Mesodermal cell (in vitro differentiated cells): ENCODE results near the gene APLP2.
"Not testable (repeated sequence)": the region's sequence is repeated elsewhere in the genome, so short reads cannot be mapped to it uniquely, and the experiment has no call there.

ENCODE experiments used
- H3K27ac ChIP-seq: 2 replicates; pipeline ENCODE4 v1.7.0; 2013; ENCODE audit warnings: mild to moderate bottlenecking, low read depth, low read length, moderate library complexity; ENCODE audit not compliant: severe bottlenecking
- H3K36me3 ChIP-seq: 2 replicates; pipeline ENCODE4 v1.7.1; 2013; ENCODE audit warnings: mild to moderate bottlenecking, low read length, moderate library complexity; ENCODE audit not compliant: control insufficient read depth, insufficient read depth
- H3K4me1 ChIP-seq: one replicate; pipeline ENCODE4 v1.7.1; 2013; ENCODE audit warnings: mild to moderate bottlenecking, low read length; ENCODE audit not compliant: insufficient read depth, control insufficient read depth, poor library complexity, severe bottlenecking
- H3K4me3 ChIP-seq: 2 replicates; pipeline ENCODE4 v1.7.0; 2013; ENCODE audit warnings: low read length, control low read depth, mild to moderate bottlenecking; ENCODE audit not compliant: insufficient read depth, poor library complexity, severe bottlenecking; ENCODE audit errors: extremely low read depth
- H3K9me3 ChIP-seq: 2 replicates; pipeline ENCODE4 v1.7.1; 2013; ENCODE audit warnings: mild to moderate bottlenecking, low read length, moderate library complexity; ENCODE audit not compliant: control insufficient read depth
- WGBS, 2 experiments: methylation state at CpG; one replicate each; pipeline ENCODE4 v1.1.5; 2013; ENCODE audit warnings: missing lambda C conversion rate in 2 of 2; ENCODE audit not compliant: insufficient coverage in 2 of 2; 5-methylcytosine and 5-hydroxymethylcytosine counted together

APLP2 gene

DNA sequence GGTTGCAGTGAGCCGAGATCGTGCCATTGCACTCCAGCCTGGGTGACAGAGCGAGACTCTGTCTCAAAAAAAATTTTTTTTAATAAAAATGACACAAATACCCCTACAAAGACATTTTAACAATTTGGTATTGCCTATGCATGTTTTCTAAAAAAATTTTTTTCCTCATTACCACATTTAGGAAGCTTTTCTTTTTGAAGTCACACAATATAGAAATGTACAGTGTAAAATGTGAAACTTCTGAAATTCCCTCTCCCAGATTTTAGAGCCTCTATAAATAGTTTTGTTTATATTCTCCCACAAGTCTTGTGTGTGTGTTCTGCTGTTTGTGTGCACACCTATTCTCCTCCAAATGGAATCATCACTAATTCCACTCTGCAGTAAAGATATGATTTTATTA lies 97.5 kb downstream of the APLP2 start:
- no peak overlapping the region for H3K27ac ChIP-seq
- no peaks in the 10 kb centered on the region for H3K9me3 ChIP-seq
- no peaks in the 10 kb centered on the region for H3K36me3 ChIP-seq
- no peak overlapping the region for H3K4me3 ChIP-seq
- H3K4me1 ChIP-seq, result no peaks in the 10 kb centered on the region
- WGBS, 2 experiments, result no CpG with 5 or more reads among the region's 3 CpGs

GRCh38 chr11:130168105-130168504 lies 98.4 kb downstream of the APLP2 start:
- WGBS, 2 experiments, result 90 to 93% methylated on average over 5 of the region's 7 CpGs
- Histone ChIP-seq H3K4me3 (no peak overlapping the region), H3K4me1 (no peaks in the 10 kb centered on the region), H3K36me3 (no peaks in the 10 kb centered on the region), H3K9me3 (no peaks in the 10 kb centered on the region), H3K27ac (no peak overlapping the region)

DNA sequence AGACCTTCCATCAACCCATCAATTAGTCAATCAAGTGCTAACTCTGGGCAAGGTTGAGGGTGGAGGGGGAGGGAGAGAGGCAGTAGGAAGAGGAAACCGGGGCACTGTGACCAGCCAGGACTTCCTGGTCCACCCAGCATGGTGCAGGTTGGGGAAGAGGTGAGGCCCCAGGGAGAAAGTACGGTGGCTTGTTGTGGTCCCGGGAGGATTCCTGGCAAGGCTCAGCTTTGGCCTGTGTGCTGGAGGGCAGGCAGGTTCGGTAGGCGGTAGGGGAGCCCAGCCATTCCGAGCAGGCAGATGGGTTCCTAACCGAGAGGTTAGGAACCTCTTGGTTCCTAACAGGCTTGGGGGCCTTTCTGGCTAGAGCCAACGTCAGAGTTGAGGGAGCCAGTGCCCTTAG lies 100.7 kb downstream of the APLP2 start:
- Histone ChIP-seq H3K36me3 (no peaks in the 10 kb centered on the region), H3K9me3 (no peaks in the 10 kb centered on the region), H3K27ac (no peak overlapping the region), H3K4me1 (no peaks in the 10 kb centered on the region), H3K4me3 (no peak overlapping the region)
- WGBS, 2 experiments, result 68 to 74% methylated on average over 8 of the region's 8 CpGs

DNA sequence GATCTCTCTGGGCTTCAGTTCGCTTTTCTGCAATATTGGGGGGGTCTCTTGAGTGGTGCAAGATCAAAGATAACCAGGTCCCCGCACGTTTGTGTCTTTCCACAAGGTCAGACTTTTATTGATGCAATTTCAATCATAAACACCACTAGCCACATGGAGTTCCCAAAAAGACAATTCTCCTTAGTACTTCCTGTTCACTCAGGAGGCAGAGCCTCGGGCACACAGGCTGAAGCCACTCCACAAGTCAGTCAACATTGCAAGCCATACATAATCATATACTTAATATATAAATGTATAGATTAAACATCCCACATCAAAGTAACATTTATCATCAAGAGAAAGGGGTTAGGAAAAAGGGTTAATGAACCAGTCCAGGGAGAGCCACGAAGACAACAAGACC lies 101.8 kb downstream of the APLP2 start:
- WGBS, 2 experiments, result 80 to 87% methylated on average over 3 of the region's 5 CpGs
- Histone ChIP-seq H3K4me1 (no peaks in the 10 kb centered on the region), H3K4me3 (no peak overlapping the region), H3K27ac (no peak overlapping the region), H3K36me3 (no peaks in the 10 kb centered on the region), H3K9me3 (no peaks in the 10 kb centered on the region)

GRCh38 chr11:130172001-130172400 lies 102.3 kb downstream of the APLP2 start:
- not testable (repeated sequence) for H3K9me3 ChIP-seq, H3K4me1 ChIP-seq, H3K4me3 ChIP-seq, H3K27ac ChIP-seq, H3K36me3 ChIP-seq
- WGBS, 2 experiments, result 80% methylated on average over 1 of the region's 3 CpGs; no CpG with 5 or more reads in 1 of the 2 experiments

GRCh38 chr11:130174642-130175041 lies 104.9 kb downstream of the APLP2 start:
- H3K36me3 ChIP-seq, result no peaks in the 10 kb centered on the region
- WGBS, 2 experiments, result 94 to 100% methylated on average over 3 to 4 of the region's 4 CpGs
- no peaks in the 10 kb centered on the region for H3K9me3 ChIP-seq
- H3K27ac ChIP-seq, result no peak overlapping the region
- no peaks in the 10 kb centered on the region for H3K4me1 ChIP-seq
- H3K4me3 ChIP-seq, result no peak overlapping the region

GRCh38 chr11:130175898-130176297 lies 106.2 kb downstream of the APLP2 start:
- WGBS, 2 experiments, result 87 to 92% methylated on average over 3 to 4 of the region's 5 CpGs
- Histone ChIP-seq H3K4me1 (no peaks in the 10 kb centered on the region), H3K4me3 (no peak overlapping the region), H3K9me3 (no peaks in the 10 kb centered on the region), H3K27ac (no peak overlapping the region), H3K36me3 (no peaks in the 10 kb centered on the region)

DNA sequence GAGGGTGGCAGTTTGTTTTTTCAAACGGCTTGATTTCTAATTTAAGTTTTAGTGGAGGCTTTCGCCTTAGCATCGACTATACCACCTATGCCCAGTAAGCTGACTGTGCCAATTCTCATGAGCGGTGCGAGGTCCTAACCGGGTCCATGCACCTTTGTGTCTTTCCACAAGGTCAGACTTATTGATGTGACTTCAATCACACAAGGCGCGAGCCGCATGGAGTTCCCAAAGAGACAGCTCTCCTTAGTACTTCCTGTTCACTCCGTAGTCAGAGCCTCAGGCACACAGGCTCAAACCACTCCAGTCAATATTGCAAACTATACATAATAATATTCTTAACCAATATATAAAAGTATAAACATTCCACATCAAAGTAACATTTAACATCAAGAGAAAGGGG lies 108.1 kb downstream of the APLP2 start:
- Histone ChIP-seq H3K9me3 (no peaks in the 10 kb centered on the region), H3K4me1 (no peaks in the 10 kb centered on the region), H3K4me3 (no peak overlapping the region), H3K27ac (no peak overlapping the region), H3K36me3 (no peaks in the 10 kb centered on the region)
- 96 to 97% methylated on average over 8 to 9 of the region's 10 CpGs for WGBS, 2 experiments

- H3K9me3 ChIP-seq, result no peaks in the 10 kb centered on the region
These were observed 109.0 kb downstream of the APLP2 start for GRCh38 chr11:130178441-130179339.

DNA sequence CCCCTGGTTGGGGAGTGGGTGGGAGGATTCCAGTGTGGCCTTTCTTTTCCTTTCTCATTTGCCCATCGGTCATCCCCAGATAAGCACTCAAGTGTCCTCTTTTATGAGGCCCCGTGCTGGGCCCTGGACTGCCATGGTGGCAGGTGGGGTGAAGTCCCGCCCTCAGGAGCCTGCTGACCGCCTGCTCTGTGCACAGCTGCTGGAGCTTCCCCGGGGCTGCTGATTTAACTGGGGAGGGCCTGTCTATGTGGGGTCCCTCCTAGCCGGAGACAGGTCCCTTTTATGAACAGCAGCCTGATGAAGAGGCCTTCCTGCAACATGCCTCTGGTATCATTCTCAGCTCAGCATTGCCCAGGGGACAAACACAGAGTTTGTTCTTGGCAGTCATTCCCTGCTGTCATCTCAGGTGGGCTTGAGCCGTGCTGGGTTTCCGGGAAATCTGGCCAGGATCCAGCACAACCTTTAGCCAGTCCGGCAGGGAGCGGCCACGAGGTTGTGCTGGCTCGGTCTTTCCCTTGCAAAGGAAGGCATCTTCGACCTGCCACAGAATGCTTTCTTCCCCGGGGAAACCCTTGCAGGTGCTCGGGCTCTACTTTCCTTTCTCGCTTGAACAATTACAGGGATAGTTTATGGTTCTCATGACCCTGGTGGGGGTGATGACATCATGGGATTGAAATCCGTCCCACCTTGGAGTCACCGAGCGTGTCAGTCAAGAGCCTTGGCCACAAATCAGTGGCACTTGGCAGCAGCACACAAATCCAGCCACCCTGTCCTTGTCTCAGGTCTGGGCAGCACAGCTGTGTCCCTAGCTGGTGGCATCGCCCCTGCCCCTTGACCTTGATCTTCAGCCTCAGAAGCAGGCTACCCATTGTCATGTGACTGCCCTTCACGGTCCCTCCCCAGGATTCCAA lies 110.0 kb downstream of the APLP2 start:
- Histone ChIP-seq H3K4me3 (no peak overlapping the region), H3K9me3 (no peaks in the 10 kb centered on the region), H3K27ac (no peak overlapping the region), H3K4me1 (no peaks in the 10 kb centered on the region), H3K36me3 (no peaks in the 10 kb centered on the region)
- WGBS, 2 experiments, result 91 to 95% methylated on average over 17 to 21 of the region's 21 CpGs

More at GRCh38 chr11:130178441-130179339, 109.0 kb downstream of the APLP2 start:
- 91 to 92% methylated on average over 8 to 12 of the region's 16 CpGs for WGBS, 2 experiments
- no peaks in the 10 kb centered on the region for H3K4me1 ChIP-seq
- H3K36me3 ChIP-seq, result no peaks in the 10 kb centered on the region
- H3K27ac ChIP-seq, result no peak overlapping the region
- H3K4me3 ChIP-seq, result no peak overlapping the region
